Measurements from ENCODE around the gene HES7.

HES7 gene

GRCh38 chr17:8071496-8071895 is 52.4 kb downstream of the HES7 start:
- Histone ChIP-seq H3K36me3 (replicated peaks; ENCODE audit: insufficient read depth, low read length) (no peaks in the 10 kb centered on the region), H4K20me1 (ENCODE audit: insufficient read depth, low read length) (no peaks in the 10 kb centered on the region), H3F3A (ENCODE audit: insufficient read depth, low read length) (no peaks in the 10 kb centered on the region), H2AFZ (ENCODE audit: low read length) (no peak overlapping the region), H3K9ac (ENCODE audit: low read length) (no peak overlapping the region), H3K4me3 (ENCODE audit: low read length) (no peak overlapping the region), H3K9me2 (replicated peaks; ENCODE audit: insufficient read depth, low read length) (no peaks in the 10 kb centered on the region), H3K27ac (ENCODE audit: low read length) (no peak overlapping the region), H3K4me2 (ENCODE audit: low read depth, low read length) (no peak overlapping the region), H3K4me1 (ENCODE audit: low read length) (no peaks in the 10 kb centered on the region), H3K79me2 (ENCODE audit: low read length) (no peaks in the 10 kb centered on the region), H3K9me3 (replicated peaks; ENCODE audit: insufficient read depth, low read length) (no peaks in the 10 kb centered on the region), H3K27me3 (replicated peaks; ENCODE audit: insufficient read depth, low read length) (peaks cover 96% of the 10 kb centered on the region)
- no peak for DNase-seq
- TF ChIP-seq CTCF (IDR thresholded peaks at IDR 0.05; ENCODE audit: low read length) = no peak
- no peak for TF ChIP-seq EZH2phosphoT487 (IDR thresholded peaks at IDR 0.05; ENCODE audit: low read length)
- no peak for TF ChIP-seq EZH2 (optimal IDR thresholded peaks at IDR 0.05; ENCODE audit: low read depth, low read length)

Measured in MM.1S (cell line).